Fibroblast of lung (primary cell): ENCODE results near the gene SYNDIG1. TPM values are rescaled to one million over a fixed set of nuclear protein-coding genes. Genes with fewer than 3 reads are reported as not detected.

Experiments
- DNase-seq, 2 donors: peaks; one replicate each; pipeline versions ENCODE4 v3.0.0 to v3.0.0-alpha.2; 2010; ENCODE audit warnings: low read depth in 2 of 2
- H2AFZ ChIP-seq: 2 replicates; pipeline ENCODE4 v1.5.1; 2012; ENCODE audit warnings: low read length, control low read depth, inconsistent platforms
- H3K27ac ChIP-seq: 2 replicates; pipeline ENCODE4 v1.5.1; 2011; ENCODE audit warnings: low read length, control low read depth; ENCODE audit not compliant: insufficient read depth
- H3K27me3 ChIP-seq: 2 replicates; pipeline ENCODE4 v1.5.1; 2011; ENCODE audit warnings: mild to moderate bottlenecking, low read length; ENCODE audit not compliant: control insufficient read depth, insufficient read depth
- H3K36me3 ChIP-seq: 2 replicates; pipeline ENCODE4 v1.5.1; 2011; ENCODE audit warnings: low read length; ENCODE audit not compliant: control insufficient read depth, insufficient read depth
- H3K4me1 ChIP-seq: 2 replicates; pipeline ENCODE4 v1.5.1; 2011; ENCODE audit warnings: low read length; ENCODE audit not compliant: control insufficient read depth, insufficient read depth; ENCODE audit errors: extremely low read depth
- H3K4me2 ChIP-seq: 2 replicates; pipeline ENCODE4 v1.5.1; 2011; ENCODE audit warnings: low read length, control low read depth; ENCODE audit not compliant: insufficient read depth; ENCODE audit errors: extremely low read depth
- H3K4me3 ChIP-seq, 4 experiments: fragments of 200-600 bp in 1 of 4; sonication (generic) in 1 of 4; replicated peaks in 1 of 4; 2 replicates each; pipeline ENCODE4 v1.5.1; 2011 to 2016; ENCODE audit warnings: low read length in 4 of 4, low read depth in 3 of 4, mild to moderate bottlenecking in 3 of 4, control low read depth in 2 of 4, inconsistent platforms in 1 of 4, mixed read lengths in 1 of 4; ENCODE audit not compliant: insufficient read depth in 1 of 4; ENCODE audit errors: control extremely low read depth in 1 of 4
- H3K79me2 ChIP-seq: 2 replicates; pipeline ENCODE4 v1.5.1; 2012; ENCODE audit warnings: mild to moderate bottlenecking, low read length, inconsistent platforms; ENCODE audit not compliant: control insufficient read depth, insufficient read depth
- H3K9ac ChIP-seq: 2 replicates; pipeline ENCODE4 v1.5.1; 2011; ENCODE audit warnings: mild to moderate bottlenecking, low read length, control low read depth; ENCODE audit not compliant: insufficient read depth
- H3K9me3 ChIP-seq: 2 replicates; pipeline ENCODE4 v1.5.1; 2012; ENCODE audit warnings: low read depth, low read length; ENCODE audit not compliant: control insufficient read depth, insufficient read depth
- H4K20me1 ChIP-seq: 2 replicates; pipeline ENCODE4 v1.5.1; 2011; ENCODE audit warnings: low read length; ENCODE audit not compliant: control insufficient read depth, insufficient read depth; ENCODE audit errors: extremely low read depth
- CTCF ChIP-seq, 2 donors: IDR thresholded peaks in 1 of 2; conservative IDR thresholded peaks in 1 of 2; 1 replicate in 1 of 2; 2 replicates in 1 of 2; pipeline ENCODE4 v1.5.1; 2011 to 2012; ENCODE audit warnings: low read length in 2 of 2, control low read depth in 1 of 2, inconsistent platforms in 1 of 2, low read depth in 1 of 2, mild to moderate bottlenecking in 1 of 2
- EZH2 ChIP-seq: IDR thresholded peaks from 2 replicates; pipeline ENCODE4 v1.5.1; 2012; ENCODE audit warnings: low read length, control low read depth, mild to moderate bottlenecking; ENCODE audit errors: missing control alignments
- polyA plus RNA-seq, 2 donors: library from polyadenylated mRNA; depleted of rRNA in 1 of 2; stranded (reverse) in 1 of 2; unstranded in 1 of 2; fragments of >200 nt; gene quantifications; 2 replicates each; pipeline ENCODE4 v1.2.1, GENCODE V29; 2011 to 2012; ENCODE audit warnings: missing spikeins in 1 of 2
- total RNA-seq: library from RNA; depleted of rRNA; stranded (reverse); fragments of >200 nt; gene quantifications from 2 replicates; pipeline ENCODE4 v1.2.1, GENCODE V29; 2014

The SYNDIG1 gene
- total and polyA plus RNA-seq, 2 donors (not counting 1 experiment from before 2014, with no cell fraction given) = 0.02 to 0.17 TPM

GRCh38 chr20:24465730-24466129 is 3.7 kb upstream of the SYNDIG1 start:
- Histone ChIP-seq H3K9ac (no peak overlapping the region), H3K4me2 (no peak overlapping the region), H3K27me3 (peaks cover 27% of the 10 kb centered on the region), H3K79me2 (no peaks in the 10 kb centered on the region), H2AFZ (no peak overlapping the region), H3K4me3 (no peak overlapping the region), H4K20me1 (no peaks in the 10 kb centered on the region), H3K36me3 (no peaks in the 10 kb centered on the region), H3K27ac (no peak overlapping the region), H3K9me3 (no peaks in the 10 kb centered on the region), H3K4me1 (no peaks in the 10 kb centered on the region)
- DNase-seq = peak; percentile 17 to 71
- no peak for TF ChIP-seq CTCF (conservative IDR thresholded peaks at IDR 0.05 in 1 of 2, IDR thresholded peaks at IDR 0.05 in 1 of 2; ENCODE audit: low read depth in 1 of 2, low read length in 2 of 2)

DNA sequence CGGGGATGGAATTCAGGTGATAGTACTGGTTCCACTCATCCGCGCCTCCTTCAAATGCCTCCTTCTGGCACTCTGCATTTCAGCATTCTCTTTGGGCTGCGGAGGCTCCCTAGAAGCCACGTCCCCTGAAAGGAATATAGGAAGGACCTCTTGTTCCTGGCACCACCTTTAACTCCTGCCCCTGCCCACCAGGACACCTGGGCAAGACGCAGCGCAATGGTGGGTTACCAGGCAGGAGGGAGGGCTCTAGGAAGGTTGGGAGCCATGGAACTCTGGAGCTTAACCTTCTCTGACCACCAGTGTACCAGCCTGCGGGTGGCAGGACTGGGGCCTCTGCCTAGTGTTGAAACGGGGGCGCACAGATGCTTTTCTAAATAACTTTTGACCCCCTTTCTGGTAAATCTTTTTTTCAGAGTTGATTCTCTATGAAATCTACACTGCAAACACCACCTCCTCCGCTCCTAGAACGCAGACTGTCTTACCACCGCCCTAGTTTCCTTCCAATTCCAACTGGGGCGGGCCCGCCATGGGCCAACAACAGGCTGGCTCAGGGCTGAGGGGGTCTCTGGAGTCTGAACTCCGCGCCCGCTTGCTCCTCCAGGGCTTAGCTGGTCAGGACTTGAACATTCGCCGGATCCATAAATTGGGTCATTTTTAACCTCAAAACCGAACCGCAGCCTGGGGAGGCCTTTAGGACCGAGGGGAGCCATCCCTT is 871 bp upstream of the SYNDIG1 start:
- Histone ChIP-seq H4K20me1 (no peaks in the 10 kb centered on the region), H3K4me2 (no peak overlapping the region), H3K27me3 (peaks cover 36% of the 10 kb centered on the region), H3K4me3 (no peak overlapping the region), H3K9ac (no peak overlapping the region), H2AFZ (no peak overlapping the region), H3K4me1 (no peaks in the 10 kb centered on the region), H3K27ac (no peak overlapping the region), H3K36me3 (no peaks in the 10 kb centered on the region), H3K9me3 (no peaks in the 10 kb centered on the region), H3K79me2 (no peaks in the 10 kb centered on the region)
- TF ChIP-seq EZH2 = no peak
- TF ChIP-seq CTCF (conservative IDR thresholded peaks at IDR 0.05 in 1 of 2, IDR thresholded peaks at IDR 0.05 in 1 of 2; ENCODE audit: low read depth in 1 of 2, low read length in 2 of 2) = no peak
- DNase-seq = peak in 1 of 2 donors; percentile 16

DNA sequence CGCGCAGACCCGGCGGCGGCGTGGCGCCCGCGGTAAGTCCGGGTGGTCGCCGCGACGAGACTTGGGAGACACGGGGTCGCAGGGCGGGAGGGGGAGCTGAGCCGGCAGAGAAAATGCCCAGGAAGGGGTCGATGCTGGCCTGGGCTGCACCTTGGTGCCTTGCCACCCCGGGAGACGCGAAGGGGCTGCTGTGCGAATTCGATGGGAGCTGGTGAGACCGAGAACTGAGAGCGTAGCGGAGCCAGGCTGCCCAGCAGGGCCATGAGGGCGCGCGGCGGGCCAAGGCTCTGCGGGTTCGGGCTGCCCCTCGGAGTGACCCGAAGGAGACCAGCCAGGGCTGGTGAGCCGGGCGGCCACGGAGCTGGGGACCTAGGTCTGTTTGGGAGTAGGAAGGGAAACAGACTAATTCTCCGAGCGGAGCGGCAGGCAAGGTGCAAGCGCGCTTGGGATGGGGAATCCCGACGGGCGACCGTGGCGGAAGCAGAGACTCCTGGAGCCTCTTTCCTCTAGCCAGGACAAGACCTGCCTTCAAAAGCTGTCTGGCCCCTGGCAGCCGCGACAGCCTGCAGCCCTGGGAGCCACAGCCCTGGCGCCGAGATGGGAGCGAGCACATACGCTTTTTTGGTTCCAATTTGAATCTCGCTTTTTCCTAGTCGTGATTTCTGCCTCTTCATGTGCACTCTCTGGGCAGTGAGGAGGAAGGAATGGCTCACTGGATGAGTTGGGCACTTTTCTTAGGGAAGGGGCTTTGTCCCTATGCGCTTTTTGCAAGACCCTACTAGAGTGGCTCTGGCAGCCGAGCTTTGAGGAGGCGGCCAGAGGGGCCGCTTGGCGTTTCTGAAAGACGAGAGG is 691 bp downstream of the SYNDIG1 start:
- Histone ChIP-seq H3K9me3 (no peaks in the 10 kb centered on the region), H3K4me1 (no peaks in the 10 kb centered on the region), H3K27me3 (peaks cover 33% of the 10 kb centered on the region), H3K4me3 (no peak overlapping the region), H3K9ac (no peak overlapping the region), H3K79me2 (no peaks in the 10 kb centered on the region), H3K27ac (no peak overlapping the region), H4K20me1 (no peaks in the 10 kb centered on the region), H2AFZ (no peak overlapping the region), H3K36me3 (no peaks in the 10 kb centered on the region), H3K4me2 (no peak overlapping the region)
- peak; percentile 14 to 22 for DNase-seq
- TF ChIP-seq CTCF (conservative IDR thresholded peaks at IDR 0.05 in 1 of 2, IDR thresholded peaks at IDR 0.05 in 1 of 2; ENCODE audit: low read depth in 1 of 2, low read length in 2 of 2) (no peak), EZH2 (peak; percentile 84)
